ENCODE measurements around the gene MACROD2. TPM values are rescaled to one million over a fixed set of nuclear protein-coding genes. Genes with fewer than 3 reads are reported as not detected.

MACROD2 gene
- polyA plus RNA-seq, 1 donor from 2014 or later = 23.2 TPM

GRCh38 chr20:16059841-16060240 is 2064.5 kb downstream of the MACROD2 start:
- Histone ChIP-seq H3K4me2 (ENCODE audit: low read length) (no peak overlapping the region), H4K20me1 (ENCODE audit: insufficient read depth) (no peaks in the 10 kb centered on the region), H3K36me3 (ENCODE audit: insufficient read depth, low read length) (no peaks in the 10 kb centered on the region), H3K9ac (ENCODE audit: low read length) (no peak overlapping the region), H3K27ac (ENCODE audit: low read length) (no peak overlapping the region), H3K9me3 (ENCODE audit: low read length) (no peaks in the 10 kb centered on the region), H2AFZ (ENCODE audit: low read depth, low read length) (no peak overlapping the region), H3F3A (ENCODE audit: insufficient read depth, low read length, poor library complexity, severe bottlenecking) (no peaks in the 10 kb centered on the region), H3K4me3 (ENCODE audit: low read length) (no peak overlapping the region), H3K9me2 (ENCODE audit: insufficient read depth, low read length) (no peaks in the 10 kb centered on the region), H3K79me2 (replicated peaks; ENCODE audit: insufficient read depth, low read length) (no peaks in the 10 kb centered on the region), H3K27me3 (ENCODE audit: insufficient read depth, low read depth, low read length) (no peaks in the 10 kb centered on the region)
- TF ChIP-seq TAF1 (IDR thresholded peaks at IDR 0.05; ENCODE audit: low read depth) = no peak
- no peak for TF ChIP-seq SMC3 (conservative IDR thresholded peaks at IDR 0.05; ENCODE audit: poor library complexity)
- TF ChIP-seq, protein P1, sequence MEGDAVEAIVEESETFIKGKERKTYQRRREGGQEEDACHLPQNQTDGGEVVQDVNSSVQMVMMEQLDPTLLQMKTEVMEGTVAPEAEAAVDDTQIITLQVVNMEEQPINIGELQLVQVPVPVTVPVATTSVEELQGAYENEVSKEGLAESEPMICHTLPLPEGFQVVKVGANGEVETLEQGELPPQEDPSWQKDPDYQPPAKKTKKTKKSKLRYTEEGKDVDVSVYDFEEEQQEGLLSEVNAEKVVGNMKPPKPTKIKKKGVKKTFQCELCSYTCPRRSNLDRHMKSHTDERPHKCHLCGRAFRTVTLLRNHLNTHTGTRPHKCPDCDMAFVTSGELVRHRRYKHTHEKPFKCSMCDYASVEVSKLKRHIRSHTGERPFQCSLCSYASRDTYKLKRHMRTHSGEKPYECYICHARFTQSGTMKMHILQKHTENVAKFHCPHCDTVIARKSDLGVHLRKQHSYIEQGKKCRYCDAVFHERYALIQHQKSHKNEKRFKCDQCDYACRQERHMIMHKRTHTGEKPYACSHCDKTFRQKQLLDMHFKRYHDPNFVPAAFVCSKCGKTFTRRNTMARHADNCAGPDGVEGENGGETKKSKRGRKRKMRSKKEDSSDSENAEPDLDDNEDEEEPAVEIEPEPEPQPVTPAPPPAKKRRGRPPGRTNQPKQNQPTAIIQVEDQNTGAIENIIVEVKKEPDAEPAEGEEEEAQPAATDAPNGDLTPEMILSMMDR (IDR thresholded peaks at IDR 0.05; ENCODE audit: poor library complexity, severe bottlenecking) = no peak
- no peak for TF ChIP-seq POLR2AphosphoS5 (IDR thresholded peaks at IDR 0.05)
- TF ChIP-seq REST (IDR thresholded peaks at IDR 0.05; ENCODE audit: borderline replicate concordance) = no peak
- no peak for TF ChIP-seq EZH2 (IDR thresholded peaks at IDR 0.05; ENCODE audit: borderline replicate concordance, insufficient read depth, low read length, poor library complexity, severe bottlenecking)
- TF ChIP-seq MXI1 (conservative IDR thresholded peaks at IDR 0.05; ENCODE audit: poor library complexity, severe bottlenecking) = no peak
- no peak for TF ChIP-seq EP300 (conservative IDR thresholded peaks at IDR 0.05; ENCODE audit: poor library complexity, severe bottlenecking)
- TF ChIP-seq RAD21 (conservative IDR thresholded peaks at IDR 0.05) = no peak

GRCh38 chr20:16061351-16061750 is 2066.0 kb downstream of the MACROD2 start:
- H4K20me1 ChIP-seq (ENCODE audit: insufficient read depth) = no peaks in the 10 kb centered on the region
- H3K9me2 ChIP-seq (ENCODE audit: insufficient read depth, low read length) = no peaks in the 10 kb centered on the region
- no peaks in the 10 kb centered on the region for H3K9me3 ChIP-seq (ENCODE audit: low read length)
- no peaks in the 10 kb centered on the region for H3K79me2 ChIP-seq (replicated peaks; ENCODE audit: insufficient read depth, low read length)
- H3K36me3 ChIP-seq (ENCODE audit: insufficient read depth, low read length) = no peaks in the 10 kb centered on the region
- H3K27ac ChIP-seq (ENCODE audit: low read length) = no peak overlapping the region
- no peak overlapping the region for H2AFZ ChIP-seq (ENCODE audit: low read depth, low read length)
- H3K4me2 ChIP-seq (ENCODE audit: low read length) = no peak overlapping the region
- no peaks in the 10 kb centered on the region for H3K27me3 ChIP-seq (ENCODE audit: insufficient read depth, low read depth, low read length)
- H3K4me3 ChIP-seq (ENCODE audit: low read length) = no peak overlapping the region
- TF ChIP-seq REST (IDR thresholded peaks at IDR 0.05; ENCODE audit: borderline replicate concordance) (no peak), MXI1 (conservative IDR thresholded peaks at IDR 0.05; ENCODE audit: poor library complexity, severe bottlenecking) (no peak), SMC3 (conservative IDR thresholded peaks at IDR 0.05; ENCODE audit: poor library complexity) (no peak), TAF1 (IDR thresholded peaks at IDR 0.05; ENCODE audit: low read depth) (no peak), EP300 (conservative IDR thresholded peaks at IDR 0.05; ENCODE audit: poor library complexity, severe bottlenecking) (no peak)
- TF ChIP-seq, protein P1 (IDR thresholded peaks at IDR 0.05; ENCODE audit: poor library complexity, severe bottlenecking) = no peak
- no peak overlapping the region for H3K9ac ChIP-seq (ENCODE audit: low read length)
- no peaks in the 10 kb centered on the region for H3F3A ChIP-seq (ENCODE audit: insufficient read depth, low read length, poor library complexity, severe bottlenecking)
